GM13977 (cell line): Measurements from ENCODE around the gene ITIH5.
"Not testable (repeated sequence)": the region's sequence is repeated elsewhere in the genome, so short reads cannot be mapped to it uniquely, and the experiment has no call there.

Experiments used
- DNase-seq: peaks from one replicate; pipeline ENCODE4 v3.0.0; 2012; ENCODE audit warnings: low spot score
- CTCF ChIP-seq: IDR thresholded peaks from 2 replicates; pipeline ENCODE4 v1.5.1; 2012; ENCODE audit warnings: mild to moderate bottlenecking, control low read depth; ENCODE audit not compliant: insufficient read depth; ENCODE audit errors: extremely low read depth, missing control alignments
- in situ Hi-C: fragments of 300-500 bp; cut with MboI; formaldehyde crosslinking; loops from one replicate; pipeline ENCODE4 v1.12.0; 2022; ENCODE audit warnings: low sequenced_read_pairs, low pct_unique_long_range_greater_than_20kb, mixed read lengths, inconsistent platforms; ENCODE audit not compliant: unreplicated experiment

ITIH5 gene

GRCh38 chr10:7666253-7667023 lies at the start of gene ITIH5:
ITIH5 (minus strand) TSS chr10:7666966; CDS start chr10:7666892, 74 bp downstream.
- in situ Hi-C loops: no loop called here
- no peak for TF ChIP-seq CTCF
- peak; percentile 48 for DNase-seq

GRCh38 chr10:7715515-7715914 lies 48.7 kb upstream of the ITIH5 start:
- in situ Hi-C loops: no loop called here
- no peak for DNase-seq
- TF ChIP-seq CTCF: no peak

- in situ Hi-C loops, DNase-seq: not testable (repeated sequence)
Observed at GRCh38 chr10:7711075-7711474, 44.3 kb upstream of the ITIH5 start.

GRCh38 chr10:7710446-7710845 lies 43.7 kb upstream of the ITIH5 start:
- TF ChIP-seq CTCF: no peak
- DNase-seq: no peak
- in situ Hi-C loops: no loop called here

- in situ Hi-C loops: no loop called here
- no peak for TF ChIP-seq CTCF
- no peak for DNase-seq
Observed at GRCh38 chr10:7708832-7709231, 42.1 kb upstream of the ITIH5 start.

- in situ Hi-C loops: no loop called here
- no peak for TF ChIP-seq CTCF
Observed at GRCh38 chr10:7707858-7708622, 41.3 kb upstream of the ITIH5 start.

GRCh38 chr10:7707102-7707501 lies 40.3 kb upstream of the ITIH5 start:
- no peak for TF ChIP-seq CTCF
- no peak for DNase-seq
- in situ Hi-C loops: no loop called here

More at GRCh38 chr10:7707858-7708622, 41.3 kb upstream of the ITIH5 start:
- DNase-seq: no peak
